HEK293T (cell line): ENCODE data around the gene ARRB1.
"Not testable (repeated sequence)": the region's sequence is repeated elsewhere in the genome, so short reads cannot be mapped to it uniquely, and the experiment has no call there.

Experiments
- CTCF ChIA-PET: fragments of 350-600 bp; formaldehyde crosslinking; extraction: SDS; loops from one replicate; lab custom pipeline; 2021; ENCODE audit warnings: antibody characterized with exemption, inconsistent platforms; lab: Yijun Ruan, JAX
- POLR2A ChIA-PET: fragments of 350-600 bp; formaldehyde crosslinking; extraction: SDS; loops from one replicate; lab custom pipeline; 2020; ENCODE audit warnings: antibody characterized with exemption, inconsistent platforms; lab: Yijun Ruan, JAX
- DNase-seq: peaks from one replicate; pipeline ENCODE4 v3.0.0; 2012; ENCODE audit warnings: mixed read lengths; ENCODE audit errors: extremely low spot score
- ARNT ChIP-seq: fragments of 450-650 bp; IDR thresholded peaks from 2 replicates; pipeline ENCODE4 v1.6.1; 2017; ENCODE audit warnings: mild to moderate bottlenecking
- BHLHE40 ChIP-seq: fragments of 450-650 bp; IDR thresholded peaks from 2 replicates; pipeline ENCODE4 v1.6.1; 2016; ENCODE audit warnings: mild to moderate bottlenecking, moderate library complexity, borderline replicate concordance
- CTBP1 ChIP-seq: fragments of 450-650 bp; IDR thresholded peaks from 2 replicates; pipeline ENCODE4 v1.6.1; 2016; ENCODE audit warnings: borderline replicate concordance
- ELF4 ChIP-seq: fragments of 450-650 bp; IDR thresholded peaks from 2 replicates; pipeline ENCODE4 v1.6.1; 2017; ENCODE audit warnings: antibody characterized with exemption
- FOXA1 ChIP-seq: fragments of 450-650 bp; IDR thresholded peaks from 2 replicates; pipeline ENCODE4 v1.6.1; 2016; ENCODE audit warnings: mild to moderate bottlenecking
- FOXK2 ChIP-seq: fragments of 450-650 bp; IDR thresholded peaks from 2 replicates; pipeline ENCODE4 v1.6.1; 2016; ENCODE audit warnings: mild to moderate bottlenecking
- FOXM1 ChIP-seq: fragments of 450-650 bp; IDR thresholded peaks from 2 replicates; pipeline ENCODE4 v1.6.1; 2017; ENCODE audit warnings: mild to moderate bottlenecking, borderline replicate concordance
- HDGF ChIP-seq: fragments of 450-650 bp; IDR thresholded peaks from 2 replicates; pipeline ENCODE4 v1.6.1; 2017; ENCODE audit warnings: antibody characterized with exemption, borderline replicate concordance
- L3MBTL2 ChIP-seq: fragments of 450-650 bp; conservative IDR thresholded peaks from 2 replicates; pipeline ENCODE4 v1.6.1; 2016; ENCODE audit warnings: mild to moderate bottlenecking
- LEF1 ChIP-seq: fragments of 450-650 bp; IDR thresholded peaks from 2 replicates; pipeline ENCODE4 v1.6.1; 2017; ENCODE audit warnings: mild to moderate bottlenecking, borderline replicate concordance
- NFRKB ChIP-seq: fragments of 450-650 bp; IDR thresholded peaks from 2 replicates; pipeline ENCODE4 v1.6.1; 2016; ENCODE audit warnings: mild to moderate bottlenecking, moderate library complexity
- SP1 ChIP-seq: fragments of 450-650 bp; IDR thresholded peaks from 2 replicates; pipeline ENCODE4 v1.6.1; 2017
- SUZ12 ChIP-seq: fragments of 450-650 bp; IDR thresholded peaks from 2 replicates; pipeline ENCODE4 v1.6.1; 2016; ENCODE audit warnings: mild to moderate bottlenecking
- TARDBP ChIP-seq: fragments of 450-650 bp; IDR thresholded peaks from 2 replicates; pipeline ENCODE4 v1.6.1; 2016
- ZNF384 ChIP-seq: fragments of 450-650 bp; IDR thresholded peaks from 2 replicates; pipeline ENCODE4 v1.6.1; 2016
- TF ChIP-seq, protein P1 (sequence below): fragments of 450-650 bp; IDR thresholded peaks from 2 replicates; pipeline ENCODE4 v1.6.1; 2016

The ARRB1 gene

GRCh38 chr11:75305452-75305851 lies 46.0 kb downstream of the ARRB1 start:
- CTCF ChIA-PET: interaction anchor here (1.1 kb wide), 1 partner anchor 12 kb away, joined by 3 read pairs; no protein-coding TSS in a partner anchor
- DNase-seq: no peak
- POLR2A ChIA-PET: no interaction called here
- TF ChIP-seq FOXK2 (no peak), ELF4 (no peak), FOXM1 (no peak), BHLHE40 (no peak), SUZ12 (no peak), L3MBTL2 (no peak), CTBP1 (no peak), FOXA1 (no peak), SP1 (no peak), TARDBP (no peak), NFRKB (no peak)
- TF ChIP-seq, protein P1, sequence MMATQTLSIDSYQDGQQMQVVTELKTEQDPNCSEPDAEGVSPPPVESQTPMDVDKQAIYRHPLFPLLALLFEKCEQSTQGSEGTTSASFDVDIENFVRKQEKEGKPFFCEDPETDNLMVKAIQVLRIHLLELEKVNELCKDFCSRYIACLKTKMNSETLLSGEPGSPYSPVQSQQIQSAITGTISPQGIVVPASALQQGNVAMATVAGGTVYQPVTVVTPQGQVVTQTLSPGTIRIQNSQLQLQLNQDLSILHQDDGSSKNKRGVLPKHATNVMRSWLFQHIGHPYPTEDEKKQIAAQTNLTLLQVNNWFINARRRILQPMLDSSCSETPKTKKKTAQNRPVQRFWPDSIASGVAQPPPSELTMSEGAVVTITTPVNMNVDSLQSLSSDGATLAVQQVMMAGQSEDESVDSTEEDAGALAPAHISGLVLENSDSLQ: no peak

DNA sequence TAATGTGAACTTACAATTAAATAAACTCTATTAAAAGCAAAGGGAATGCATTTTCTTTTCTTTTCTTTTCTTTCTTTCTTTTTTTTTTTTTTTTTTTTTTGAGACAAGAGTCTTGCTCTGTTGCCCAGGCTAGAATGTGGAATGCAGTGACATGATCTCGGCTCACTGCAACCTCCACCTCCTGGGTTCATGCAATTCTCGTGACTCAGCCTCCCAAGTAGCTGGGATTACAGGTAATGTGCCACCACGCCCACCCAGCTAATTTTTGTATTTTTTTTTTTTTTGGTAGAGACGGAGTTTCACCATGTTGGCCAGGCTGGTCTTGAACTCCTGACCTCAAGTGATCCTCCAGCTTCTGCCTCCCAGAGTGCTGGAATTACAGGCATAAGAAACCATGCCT lies 46.5 kb downstream of the ARRB1 start:
- DNase-seq, POLR2A ChIA-PET, CTCF ChIA-PET: not testable (repeated sequence)

DNA sequence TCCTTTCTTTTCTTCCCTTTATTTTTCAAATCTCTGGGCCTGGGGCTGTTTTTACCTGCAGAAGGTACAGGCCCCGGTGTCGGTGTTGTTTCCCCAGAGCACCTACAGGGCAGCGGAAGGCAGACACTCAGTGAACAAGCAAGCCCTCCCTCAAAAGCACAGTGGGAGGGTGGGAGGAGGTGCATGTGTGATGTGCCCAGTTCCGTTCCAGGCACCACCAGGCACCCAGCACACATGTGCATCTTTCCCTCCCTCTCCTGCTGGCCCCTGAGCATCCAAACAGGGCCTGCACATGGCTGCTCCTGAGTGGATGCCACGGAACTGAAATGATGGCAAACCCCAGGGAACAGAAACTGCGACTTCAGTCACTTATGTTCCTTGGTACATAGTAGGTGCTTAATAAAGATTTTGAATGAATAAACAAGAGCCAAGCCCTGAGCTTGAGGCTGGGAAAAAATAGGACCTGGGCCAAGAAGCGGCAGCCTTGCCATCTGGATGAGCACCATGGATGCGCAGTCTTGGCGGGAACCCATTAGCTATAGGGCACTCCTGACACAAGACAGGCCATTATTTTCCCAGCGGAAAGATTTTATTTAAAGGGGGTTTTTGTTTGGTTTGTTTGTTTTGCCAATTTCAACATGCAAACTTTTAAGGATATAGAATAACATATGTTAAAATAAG lies 47.8 kb downstream of the ARRB1 start:
- DNase-seq: no peak
- ChIA-PET POLR2A (no interaction called here), CTCF (no interaction called here)
- no peak for TF ChIP-seq NFRKB
- TF ChIP-seq, protein P1: no peak
- TF ChIP-seq FOXK2: no peak
- no peak for TF ChIP-seq BHLHE40
- TF ChIP-seq CTBP1: no peak
- no peak for TF ChIP-seq L3MBTL2
- no peak for TF ChIP-seq SP1
- TF ChIP-seq HDGF: no peak
- no peak for TF ChIP-seq LEF1
- TF ChIP-seq ZNF384: no peak
- TF ChIP-seq SUZ12: no peak
- no peak for TF ChIP-seq ARNT
- no peak for TF ChIP-seq TARDBP
- TF ChIP-seq FOXM1: no peak
- TF ChIP-seq FOXA1: no peak
- no peak for TF ChIP-seq ELF4

GRCh38 chr11:75302371-75302770 lies 49.1 kb downstream of the ARRB1 start:
- no peak for DNase-seq
- ChIA-PET CTCF (interaction anchor here (0.7 kb wide), 1 partner anchor 97 kb away, joined by 4 read pairs; no protein-coding TSS in a partner anchor), POLR2A (interaction anchor here (1.2 kb wide), 1 partner anchor 10 kb away, joined by 5 read pairs; no protein-coding TSS in a partner anchor)
- TF ChIP-seq ELF4 (no peak), NFRKB (no peak), SP1 (no peak), L3MBTL2 (no peak), FOXK2 (no peak), BHLHE40 (no peak), LEF1 (no peak), CTBP1 (no peak), SUZ12 (no peak), ARNT (no peak)

DNA sequence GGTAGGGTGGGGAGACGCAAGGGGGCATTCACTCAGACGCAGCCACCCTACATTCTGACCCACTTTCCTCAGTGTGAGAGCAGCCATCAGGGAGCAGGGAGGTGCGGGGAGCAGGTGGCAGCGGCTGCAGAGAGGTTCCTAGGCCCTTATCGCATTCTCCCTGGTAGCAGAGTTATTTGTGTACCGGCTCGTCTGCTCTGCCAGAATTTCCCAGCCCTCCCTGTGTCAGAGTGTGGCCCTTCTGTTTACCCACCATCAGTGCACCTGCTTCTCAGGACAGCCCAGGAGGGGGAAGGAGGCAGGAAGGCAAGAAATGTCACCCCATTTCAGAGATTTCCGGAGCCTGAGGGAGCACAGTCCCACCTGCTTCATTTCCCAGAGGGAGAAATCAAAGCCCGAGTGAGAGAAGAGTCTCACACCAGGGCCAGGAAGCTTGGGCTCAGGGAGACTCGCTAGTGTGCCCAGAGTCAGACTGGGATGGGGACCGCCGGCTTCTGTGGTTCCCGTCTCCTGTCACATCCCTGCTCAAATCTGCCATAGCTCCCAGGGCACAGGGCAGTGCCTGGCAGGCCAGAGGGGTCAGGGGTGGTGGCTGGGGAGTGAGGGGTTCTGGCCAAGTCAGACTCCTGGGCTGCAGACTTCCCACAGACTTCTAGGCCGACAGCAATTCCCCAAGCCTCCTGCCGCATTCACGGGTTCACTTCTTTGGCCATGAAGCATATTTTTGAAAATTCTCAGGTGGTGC lies 49.7 kb downstream of the ARRB1 start:
- CTCF ChIA-PET: interaction anchor here (0.7 kb wide), 1 partner anchor 97 kb away, joined by 4 read pairs; no protein-coding TSS in a partner anchor
- TF ChIP-seq BHLHE40 (no peak), FOXK2 (no peak), LEF1 (no peak), CTBP1 (no peak), FOXA1 (no peak), HDGF (no peak), SUZ12 (no peak), NFRKB (no peak), ELF4 (no peak), TARDBP (no peak), L3MBTL2 (no peak)
- TF ChIP-seq, protein P1: no peak
- DNase-seq: no peak
- POLR2A ChIA-PET: interaction anchor here (1.2 kb wide), 1 partner anchor 10 kb away, joined by 5 read pairs; no protein-coding TSS in a partner anchor

DNA sequence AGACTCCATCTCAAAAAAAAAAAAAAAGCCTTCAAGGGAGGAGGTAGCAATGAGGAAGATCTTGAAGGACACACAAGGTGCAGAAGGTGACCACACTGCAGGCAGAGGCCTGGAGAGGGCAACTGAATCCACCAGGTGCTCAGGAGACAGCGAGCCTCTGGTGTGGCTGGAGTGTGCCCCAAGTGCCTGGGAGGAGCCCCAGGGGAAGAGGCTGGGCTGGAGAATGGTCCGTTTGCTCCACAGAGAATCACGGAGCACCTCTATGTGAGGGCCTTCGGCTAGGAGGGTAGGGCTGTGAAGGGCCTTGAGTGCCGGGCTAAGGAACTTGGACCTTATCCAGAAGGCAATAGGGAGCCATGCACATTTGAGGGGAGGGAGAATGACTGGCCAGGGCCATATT lies 50.3 kb downstream of the ARRB1 start:
- TF ChIP-seq FOXA1 (no peak), BHLHE40 (no peak), SUZ12 (no peak), TARDBP (no peak), FOXM1 (no peak), NFRKB (no peak), HDGF (no peak), ARNT (no peak), SP1 (no peak), FOXK2 (no peak), LEF1 (no peak), L3MBTL2 (no peak), ZNF384 (no peak), CTBP1 (no peak), ELF4 (no peak)
- ChIA-PET POLR2A (no interaction called here), CTCF (no interaction called here)
- no peak for DNase-seq
